Mesodermal cell (in vitro differentiated cells): ENCODE data around the gene CEP126. TPM values are rescaled to one million over a fixed set of nuclear protein-coding genes. Genes with fewer than 3 reads are reported as not detected.

Experiments
- H3K27ac ChIP-seq: 2 replicates; pipeline ENCODE4 v1.7.0; 2013; ENCODE audit warnings: mild to moderate bottlenecking, low read depth, low read length, moderate library complexity; ENCODE audit not compliant: severe bottlenecking
- H3K36me3 ChIP-seq: 2 replicates; pipeline ENCODE4 v1.7.1; 2013; ENCODE audit warnings: mild to moderate bottlenecking, low read length, moderate library complexity; ENCODE audit not compliant: control insufficient read depth, insufficient read depth
- H3K4me1 ChIP-seq: one replicate; pipeline ENCODE4 v1.7.1; 2013; ENCODE audit warnings: mild to moderate bottlenecking, low read length; ENCODE audit not compliant: insufficient read depth, control insufficient read depth, poor library complexity, severe bottlenecking
- H3K4me3 ChIP-seq: 2 replicates; pipeline ENCODE4 v1.7.0; 2013; ENCODE audit warnings: low read length, control low read depth, mild to moderate bottlenecking; ENCODE audit not compliant: insufficient read depth, poor library complexity, severe bottlenecking; ENCODE audit errors: extremely low read depth
- H3K9me3 ChIP-seq: 2 replicates; pipeline ENCODE4 v1.7.1; 2013; ENCODE audit warnings: mild to moderate bottlenecking, low read length, moderate library complexity; ENCODE audit not compliant: control insufficient read depth
- WGBS, 2 experiments: methylation state at CpG; one replicate each; pipeline ENCODE4 v1.1.5; 2013; ENCODE audit warnings: missing lambda C conversion rate in 2 of 2; ENCODE audit not compliant: insufficient coverage in 2 of 2; 5-methylcytosine and 5-hydroxymethylcytosine counted together
- polyA plus RNA-seq, 2 experiments: library from polyadenylated mRNA; stranded (reverse); fragments of 50-300 nt; gene quantifications; one replicate each; pipeline ENCODE4 v1.2.3, GENCODE V29; 2013

CEP126 gene
- 4.6 TPM for polyA plus RNA-seq (2013, experiment 1 of 2)
- polyA plus RNA-seq (2013, experiment 2 of 2), result 6.3 TPM

GRCh38 chr11:101914738-101915426 lies at the start of gene CEP126:
TSS of gene CEP126 (plus strand) at chr11:101915010. CDS start at chr11:101915285, 275 bp downstream.
- no peaks in the 10 kb centered on the region for H3K36me3 ChIP-seq
- peak within 1 kb of the TSS; percentile 98 for H3K27ac ChIP-seq
- H3K4me3 ChIP-seq, result peak within 1 kb of the TSS; percentile 59
- peaks cover 27% of the 10 kb centered on the region for H3K4me1 ChIP-seq
- H3K9me3 ChIP-seq, result no peaks in the 10 kb centered on the region
- 0% methylated on average over 51 to 52 of the region's 56 CpGs for WGBS, 2 experiments

- Histone ChIP-seq H3K4me3 (no peak overlapping the region), H3K36me3 (no peaks in the 10 kb centered on the region), H3K9me3 (peaks cover 5% of the 10 kb centered on the region), H3K4me1 (peaks cover 16% of the 10 kb centered on the region), H3K27ac (peak overlapping the region; percentile 19)
- WGBS, 2 experiments, result 89 to 90% methylated on average over 2 of the region's 5 CpGs
Measured at GRCh38 chr11:101866619-101867491, 48.0 kb upstream of the CEP126 start.

GRCh38 chr11:101867951-101868350 lies 46.9 kb upstream of the CEP126 start:
- Histone ChIP-seq H3K9me3 (peaks cover 5% of the 10 kb centered on the region), H3K36me3 (no peaks in the 10 kb centered on the region), H3K4me1 (peaks cover 6% of the 10 kb centered on the region), H3K4me3 (no peak overlapping the region), H3K27ac (no peak overlapping the region)
- WGBS, 2 experiments, result 75 to 92% methylated on average over 2 of the region's 2 CpGs

- Histone ChIP-seq H3K4me1 (peaks cover 4% of the 10 kb centered on the region), H3K27ac (no peak overlapping the region), H3K36me3 (no peaks in the 10 kb centered on the region), H3K4me3 (no peak overlapping the region), H3K9me3 (no peaks in the 10 kb centered on the region)
- 96 to 99% methylated on average over 5 to 6 of the region's 6 CpGs for WGBS, 2 experiments
Measured at GRCh38 chr11:101870510-101870909, 44.3 kb upstream of the CEP126 start.

- H3K4me3 ChIP-seq, result no peak overlapping the region
- no peaks in the 10 kb centered on the region for H3K4me1 ChIP-seq
- no peaks in the 10 kb centered on the region for H3K9me3 ChIP-seq
- no peak overlapping the region for H3K27ac ChIP-seq
- H3K36me3 ChIP-seq, result no peaks in the 10 kb centered on the region
- 93 to 100% methylated on average over 2 to 3 of the region's 6 CpGs for WGBS, 2 experiments
Measured at GRCh38 chr11:101872171-101872882, 42.5 kb upstream of the CEP126 start.

GRCh38 chr11:101880222-101880621 lies 34.6 kb upstream of the CEP126 start:
- Histone ChIP-seq H3K4me1 (no peaks in the 10 kb centered on the region), H3K27ac (no peak overlapping the region), H3K9me3 (no peaks in the 10 kb centered on the region), H3K36me3 (no peaks in the 10 kb centered on the region), H3K4me3 (no peak overlapping the region)
- 88 to 89% methylated on average over 1 to 3 of the region's 4 CpGs for WGBS, 2 experiments

- no peak overlapping the region for H3K4me3 ChIP-seq
- 96 to 100% methylated on average over 2 of the region's 2 CpGs for WGBS, 2 experiments
- H3K27ac ChIP-seq, result no peak overlapping the region
- no peaks in the 10 kb centered on the region for H3K4me1 ChIP-seq
- no peaks in the 10 kb centered on the region for H3K9me3 ChIP-seq
- H3K36me3 ChIP-seq, result no peaks in the 10 kb centered on the region
Measured at GRCh38 chr11:101881586-101881985, 33.2 kb upstream of the CEP126 start.

GRCh38 chr11:101885631-101886030 lies 29.2 kb upstream of the CEP126 start:
- Histone ChIP-seq H3K27ac (no peak overlapping the region), H3K36me3 (no peaks in the 10 kb centered on the region), H3K4me3 (no peak overlapping the region), H3K9me3 (no peaks in the 10 kb centered on the region), H3K4me1 (no peaks in the 10 kb centered on the region)
- 100% methylated on average over 2 of the region's 4 CpGs for WGBS, 2 experiments

- Histone ChIP-seq H3K4me1 (no peaks in the 10 kb centered on the region), H3K9me3 (no peaks in the 10 kb centered on the region), H3K4me3 (no peak overlapping the region), H3K27ac (no peak overlapping the region), H3K36me3 (no peaks in the 10 kb centered on the region)
- 84 to 85% methylated on average over 4 of the region's 4 CpGs for WGBS, 2 experiments
Measured at GRCh38 chr11:101889767-101890166, 25.0 kb upstream of the CEP126 start.

- WGBS, 2 experiments, result 100% methylated on average over 1 of the region's 1 CpG; no CpG with 5 or more reads in 1 of the 2 experiments
- Histone ChIP-seq H3K4me1 (no peaks in the 10 kb centered on the region), H3K27ac (no peak overlapping the region), H3K4me3 (no peak overlapping the region), H3K36me3 (no peaks in the 10 kb centered on the region), H3K9me3 (no peaks in the 10 kb centered on the region)
Measured at GRCh38 chr11:101894505-101894904, 20.3 kb upstream of the CEP126 start.
